ENCODE results near the gene DLX1.
"Not testable (repeated sequence)": the region's sequence is repeated elsewhere in the genome, so short reads cannot be mapped to it uniquely, and the experiment has no call there.

The DLX1 gene

GRCh38 chr2:172098650-172099471, 13.6 kb downstream of the DLX1 start:
- DNase-seq (ENCODE audit: low spot score): peak; percentile 86

GRCh38 chr2:172099472-172100079, 14.3 kb downstream of the DLX1 start:
- no peak for DNase-seq (ENCODE audit: low spot score)

GRCh38 chr2:172100080-172100934, 15.0 kb downstream of the DLX1 start:
- peak; percentile 4 for DNase-seq (ENCODE audit: low spot score)

GRCh38 chr2:172100935-172101820, 15.9 kb downstream of the DLX1 start:
- peak; percentile 7 for DNase-seq (ENCODE audit: low spot score)

GRCh38 chr2:172101821-172102390, 16.6 kb downstream of the DLX1 start:
- DNase-seq (ENCODE audit: low spot score): peak; percentile 9

GRCh38 chr2:172102391-172103359, 17.4 kb downstream of the DLX1 start, which contains the start of gene DLX2:
TSS of gene DLX2 (minus strand) at chr2:172102900. CDS start at chr2:172102538, 362 bp downstream.
- peak; percentile 93 for DNase-seq (ENCODE audit: low spot score)

- DNase-seq (ENCODE audit: low spot score): peak; percentile 87
Observed at GRCh38 chr2:172103471-172104272, 18.4 kb downstream of the DLX1 start.

GRCh38 chr2:172105471-172106107, 20.3 kb downstream of the DLX1 start:
- DNase-seq (ENCODE audit: low spot score): peak; percentile 7

GRCh38 chr2:172106108-172106961, 21.0 kb downstream of the DLX1 start:
- DNase-seq (ENCODE audit: low spot score): peak; percentile 69

- peak; percentile 5 for DNase-seq (ENCODE audit: low spot score)
Observed at GRCh38 chr2:172107690-172108586, 22.6 kb downstream of the DLX1 start.

GRCh38 chr2:172108587-172108930, 23.3 kb downstream of the DLX1 start:
- DNase-seq (ENCODE audit: low spot score): peak; percentile 4

- DNase-seq (ENCODE audit: low spot score): no peak
Observed at GRCh38 chr2:172109256-172109987, 24.1 kb downstream of the DLX1 start.

- no peak for DNase-seq (ENCODE audit: low spot score)
Observed at GRCh38 chr2:172109988-172110811, 24.9 kb downstream of the DLX1 start.

- DNase-seq (ENCODE audit: low spot score): peak; percentile 27
Observed at GRCh38 chr2:172113617-172114016, 28.3 kb downstream of the DLX1 start.

GRCh38 chr2:172114176-172114575, 28.9 kb downstream of the DLX1 start:
- DNase-seq (ENCODE audit: low spot score): not testable (repeated sequence)
